GM10248 (cell line): ENCODE results near the gene SCN5A.

ENCODE experiments used
- CTCF ChIA-PET: fragments of 300-600 bp; sonication (Branson Sonifier 250); formaldehyde crosslinking; extraction: SDS; loops from one replicate; lab custom pipeline; 2021; ENCODE audit warnings: antibody characterized with exemption; lab: Yijun Ruan, JAX
- POLR2A ChIA-PET: fragments of 350-650 bp; sonication (Branson Sonifier 250); formaldehyde crosslinking; extraction: SDS; loops from one replicate; lab custom pipeline; 2020; ENCODE audit warnings: antibody characterized with exemption; lab: Yijun Ruan, JAX
- DNase-seq: peaks from one replicate; pipeline ENCODE4 v3.0.0; 2012; ENCODE audit errors: extremely low spot score
- CTCF ChIP-seq: IDR thresholded peaks from 2 replicates; pipeline ENCODE4 v1.5.1; 2012; ENCODE audit warnings: mild to moderate bottlenecking, low read depth; ENCODE audit errors: extremely low read depth, missing control alignments, control extremely low read depth

The SCN5A gene

GRCh38 chr3:38598791-38599190, 50.7 kb downstream of the SCN5A start:
- CTCF ChIA-PET, result interaction anchor here (1.0 kb wide), 1 partner anchor 16 kb away, joined by 3 read pairs; no protein-coding TSS in a partner anchor
- no peak for DNase-seq
- POLR2A ChIA-PET, result no interaction called here
- TF ChIP-seq CTCF, result no peak

DNA sequence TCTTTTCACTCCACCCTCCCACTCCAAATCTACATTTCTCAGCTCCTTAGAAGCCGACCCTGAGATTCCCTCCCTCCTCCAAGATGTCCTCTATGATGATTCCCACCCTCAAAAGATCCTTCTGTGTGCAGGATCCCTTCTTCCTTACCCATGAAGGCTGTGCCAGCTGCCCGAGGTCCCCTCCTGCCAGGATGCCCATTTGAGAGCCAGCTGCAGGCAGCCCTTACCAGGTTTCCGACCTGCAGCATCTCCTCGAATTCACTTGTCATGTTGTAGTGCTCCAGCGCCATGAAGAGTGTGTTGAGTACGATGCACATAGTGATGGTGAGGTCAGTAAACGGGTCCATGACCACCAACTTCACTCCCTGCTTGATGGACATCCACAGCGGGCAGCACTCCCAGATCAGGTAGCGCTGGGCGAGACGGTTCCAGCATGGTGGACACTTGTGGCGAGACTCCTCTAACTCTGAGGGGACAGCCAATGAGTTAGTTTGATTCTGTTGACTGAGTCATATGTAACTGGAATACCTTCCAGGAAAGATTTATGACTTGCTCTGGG, 51.9 kb downstream of the SCN5A start:
- TF ChIP-seq CTCF, result no peak
- no peak for DNase-seq
- CTCF ChIA-PET, result interaction anchor here (1.2 to 1.8 kb wide), 2 partner anchors 10 to 18 kb away, joined by 3 to 6 read pairs; no protein-coding TSS in a partner anchor
- POLR2A ChIA-PET, result no interaction called here

- POLR2A ChIA-PET, result no interaction called here
- no peak for DNase-seq
- TF ChIP-seq CTCF, result no peak
- CTCF ChIA-PET, result interaction anchor here (0.8 to 1.9 kb wide), 3 partner anchors 10 to 56 kb away, joined by 3 to 4 read pairs (median 3); no protein-coding TSS in a partner anchor
Observed at GRCh38 chr3:38595393-38595792, 54.1 kb downstream of the SCN5A start.

DNA sequence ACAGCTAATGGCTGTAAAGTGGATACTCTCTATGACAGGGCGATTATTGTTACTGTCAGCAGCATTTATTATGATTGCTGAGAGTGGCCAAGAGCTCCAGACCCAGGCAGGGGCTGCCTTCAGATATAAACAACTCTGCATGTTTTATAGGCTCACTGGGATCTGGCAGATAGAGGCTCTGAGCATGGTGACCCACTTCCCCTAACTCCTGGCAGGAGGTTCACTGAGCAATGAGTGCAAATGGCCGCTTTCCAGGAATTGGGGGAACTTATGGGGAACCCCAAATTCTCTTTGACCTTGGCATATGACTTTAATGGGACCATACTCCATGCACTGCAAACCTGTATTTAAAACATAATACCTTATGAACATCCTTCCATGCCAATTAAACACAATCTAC, 59.0 kb downstream of the SCN5A start:
- no peak for TF ChIP-seq CTCF
- POLR2A ChIA-PET, result no interaction called here
- no peak for DNase-seq
- CTCF ChIA-PET, result interaction anchor here (1.0 to 1.4 kb wide), 3 partner anchors 10 to 32 kb away, joined by 3 to 5 read pairs (median 4); no protein-coding TSS in a partner anchor

DNA sequence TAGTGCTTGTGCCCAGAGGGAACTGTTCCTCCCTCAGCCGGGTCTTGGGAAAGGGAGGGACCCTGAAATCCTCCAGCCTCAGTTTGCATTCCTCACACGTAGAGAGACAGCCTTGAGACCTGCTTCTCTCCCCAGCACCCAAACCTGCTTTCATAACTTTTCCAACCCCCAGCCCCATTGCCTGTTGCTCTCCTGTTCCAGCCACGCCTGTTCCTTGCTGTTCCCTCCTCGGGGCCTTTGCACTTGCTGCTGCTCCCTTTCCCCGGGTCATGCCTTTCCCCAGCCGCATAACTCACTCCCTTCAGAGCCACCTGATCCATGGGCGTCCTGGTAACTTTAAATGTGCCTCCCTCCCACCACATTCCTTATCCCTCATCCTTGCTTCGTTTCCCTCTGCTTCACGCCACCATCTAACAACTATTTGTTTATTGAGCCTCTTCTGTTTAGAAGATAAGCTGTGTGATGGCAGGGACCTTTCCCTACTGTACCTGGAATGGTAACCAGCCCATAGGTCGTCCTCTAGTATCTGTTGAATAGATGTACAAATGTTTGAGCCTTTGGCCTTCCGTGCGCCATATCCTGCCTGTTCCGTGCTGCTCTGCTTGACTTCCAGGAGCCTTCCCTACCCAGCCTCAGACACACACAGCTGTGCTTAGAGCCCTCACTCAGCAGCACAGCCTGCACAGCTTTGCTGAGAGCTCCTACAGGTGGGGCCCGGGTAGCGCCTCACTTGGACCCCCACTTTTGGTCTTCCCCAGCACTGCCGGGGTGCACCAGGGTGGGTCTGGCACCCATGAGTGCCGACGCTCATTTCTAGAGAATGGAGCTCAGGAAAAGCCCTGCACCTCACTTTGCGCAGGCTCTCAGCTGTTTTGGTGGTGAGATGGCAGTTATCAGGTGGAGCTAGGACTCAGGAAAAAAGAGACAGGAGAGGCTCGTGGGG, 60.2 kb downstream of the SCN5A start:
- POLR2A ChIA-PET, result no interaction called here
- TF ChIP-seq CTCF, result no peak
- CTCF ChIA-PET, result interaction anchor here (1.0 to 1.4 kb wide), 4 partner anchors 11 to 68 kb away, joined by 3 to 6 read pairs (median 4); no protein-coding TSS in a partner anchor
- DNase-seq, result no peak

- TF ChIP-seq CTCF, result no peak
- ChIA-PET POLR2A (no interaction called here), CTCF (no interaction called here)
- DNase-seq, result no peak
Observed at GRCh38 chr3:38588371-38588971, 61.0 kb downstream of the SCN5A start.
